EL (cell line): Measurements from ENCODE around the gene AGBL4.

ENCODE experiments used
- DNase-seq: peaks from one replicate; pipeline ENCODE4 v3.0.0-alpha.2; 2016

The AGBL4 gene

DNA sequence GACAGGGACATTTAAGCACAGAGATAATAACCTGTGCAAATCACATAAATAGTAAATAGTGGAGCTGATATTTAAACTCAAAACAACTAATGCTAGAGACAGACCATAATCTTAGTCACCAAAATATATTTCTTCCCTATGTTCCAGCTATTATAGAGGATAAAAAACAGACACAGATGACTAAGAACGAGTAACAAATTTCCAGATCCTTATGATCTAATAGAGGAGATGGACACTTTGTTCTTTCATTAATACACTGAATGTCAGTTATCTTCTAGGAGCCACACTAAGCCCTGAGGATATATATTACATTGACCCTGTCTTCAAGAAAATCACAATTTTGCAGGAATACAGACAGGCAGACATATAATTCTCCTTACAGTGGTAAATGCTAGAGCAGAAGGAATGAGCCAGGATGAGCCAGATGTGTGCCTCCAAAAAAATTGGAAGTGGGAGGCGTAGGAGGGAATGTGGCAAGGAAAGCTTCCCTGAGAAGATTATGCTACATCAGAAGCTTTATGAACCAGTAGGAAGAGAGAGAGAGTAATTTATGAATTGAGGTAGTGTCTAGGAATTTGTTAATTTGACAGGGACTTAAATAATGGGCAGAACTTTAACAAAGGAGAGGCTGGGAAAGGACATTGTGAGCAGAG is 851.7 kb downstream of the AGBL4 start:
- DNase-seq, result no peak

DNA sequence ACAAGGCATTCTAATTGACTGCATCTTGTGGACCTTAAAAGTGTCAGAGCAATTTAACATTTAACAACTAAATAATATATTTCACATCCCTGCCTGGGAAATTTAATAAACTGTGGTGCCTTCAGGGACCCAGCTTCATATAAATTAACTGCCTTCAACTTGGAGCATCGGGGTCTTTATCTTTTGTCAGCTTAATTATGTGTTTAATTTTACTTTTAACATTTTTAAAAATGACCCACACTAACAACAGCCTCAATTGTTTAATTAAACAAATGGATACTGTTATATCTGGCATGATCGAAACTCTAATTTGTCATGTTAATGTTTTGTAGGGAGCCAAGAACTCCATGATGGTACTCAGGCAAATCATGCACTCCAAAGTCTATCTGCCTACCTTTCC is 857.7 kb downstream of the AGBL4 start:
- DNase-seq, result no peak

DNA sequence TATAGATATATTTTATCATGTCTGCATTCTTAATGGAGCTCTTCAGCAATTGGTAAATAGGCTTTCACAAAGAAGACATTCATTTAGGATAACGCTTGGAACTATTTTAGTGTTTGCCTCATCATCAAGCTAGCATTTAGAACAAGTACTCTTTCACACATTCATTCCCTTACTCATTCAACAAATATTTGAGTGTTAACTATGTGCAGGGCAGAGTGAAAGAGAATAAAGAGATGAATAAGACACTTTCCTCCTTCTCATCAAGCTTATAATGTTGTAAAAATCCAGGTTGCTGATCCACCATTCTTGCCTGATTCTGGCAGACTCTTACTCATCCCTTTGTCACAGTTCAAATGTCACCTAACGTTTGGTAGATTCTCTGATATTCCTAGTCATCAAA is 860.7 kb downstream of the AGBL4 start:
- DNase-seq, result no peak

DNA sequence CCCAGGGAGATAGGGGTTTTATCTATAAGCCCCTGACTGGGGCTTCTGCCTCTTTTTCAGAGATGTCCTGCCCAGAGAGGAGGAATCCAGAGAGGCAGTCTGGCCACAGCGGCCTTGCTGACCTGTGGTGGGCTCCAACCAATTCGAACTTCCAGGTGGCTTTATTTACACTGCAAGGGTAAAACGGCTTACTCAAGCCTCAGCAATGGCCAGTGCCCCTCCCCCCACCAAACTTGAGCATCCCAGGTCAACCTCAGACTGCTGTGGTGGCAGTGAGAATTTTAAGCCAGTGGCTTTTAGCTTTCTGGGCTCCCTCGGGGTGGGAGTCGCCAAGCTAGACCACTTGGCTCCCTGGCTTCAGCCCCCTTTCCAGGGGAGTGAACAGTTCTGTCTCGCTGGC is 863.1 kb downstream of the AGBL4 start:
- no peak for DNase-seq

DNA sequence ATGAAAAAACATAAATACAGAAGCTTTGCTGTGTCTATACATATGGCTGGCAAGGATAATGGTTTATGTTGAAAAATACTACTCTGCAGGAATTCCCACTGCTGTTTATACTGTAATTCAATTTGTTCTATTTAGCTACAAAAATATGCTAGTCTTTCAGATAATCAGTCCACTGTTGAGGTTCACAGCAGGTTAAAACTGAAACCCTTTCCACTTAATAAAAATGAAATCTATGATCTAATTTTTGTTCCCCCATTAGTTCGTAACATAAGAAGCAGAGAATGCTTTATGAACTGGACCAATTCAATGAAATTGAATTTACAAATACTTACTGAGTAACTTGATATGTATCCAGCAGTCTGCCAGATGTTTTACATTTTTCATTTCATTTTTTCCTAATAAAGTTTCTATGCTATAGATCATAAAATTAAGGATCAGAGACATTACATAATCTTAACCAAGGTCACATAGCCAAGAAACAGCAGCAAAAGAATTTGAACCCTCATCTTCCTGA is 887.0 kb downstream of the AGBL4 start:
- no peak for DNase-seq

DNA sequence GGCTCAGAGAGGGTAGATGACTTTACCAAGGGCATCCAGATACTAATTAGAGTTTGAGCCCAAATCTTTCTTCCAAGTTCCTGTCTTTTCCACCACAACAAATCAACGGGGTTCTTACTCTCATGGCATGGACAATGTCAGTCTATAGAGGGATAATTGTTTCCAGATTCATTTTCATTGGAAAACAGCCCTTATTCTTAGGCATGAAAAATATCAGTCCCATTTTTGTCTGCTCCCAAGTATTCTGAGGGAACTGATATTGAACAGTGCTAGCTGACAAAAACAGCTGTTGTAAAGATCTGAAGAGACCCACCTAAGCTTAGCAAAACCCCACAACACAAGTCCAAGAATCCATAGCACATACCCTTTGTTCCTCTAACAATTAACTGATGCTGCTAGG is 898.0 kb downstream of the AGBL4 start:
- DNase-seq, result no peak

DNA sequence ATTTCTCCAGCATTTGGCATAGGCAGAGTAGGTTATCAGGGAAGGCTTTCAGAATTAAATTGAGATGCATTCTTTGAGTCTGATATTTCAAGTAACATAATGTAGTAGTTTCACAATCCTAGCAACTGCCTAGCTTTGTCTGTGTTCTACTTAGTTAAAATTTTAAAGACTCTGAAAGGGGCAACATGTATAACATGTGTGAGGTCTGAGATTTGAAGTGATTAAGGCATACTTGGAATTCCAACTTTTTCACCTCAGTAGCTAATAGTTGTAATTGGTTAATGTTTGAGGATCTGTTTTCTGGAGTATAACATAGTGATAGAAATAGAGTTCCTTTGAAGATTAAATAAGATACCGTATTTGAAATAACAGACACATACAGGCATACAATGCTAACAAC is 911.8 kb downstream of the AGBL4 start:
- DNase-seq, result no peak

DNA sequence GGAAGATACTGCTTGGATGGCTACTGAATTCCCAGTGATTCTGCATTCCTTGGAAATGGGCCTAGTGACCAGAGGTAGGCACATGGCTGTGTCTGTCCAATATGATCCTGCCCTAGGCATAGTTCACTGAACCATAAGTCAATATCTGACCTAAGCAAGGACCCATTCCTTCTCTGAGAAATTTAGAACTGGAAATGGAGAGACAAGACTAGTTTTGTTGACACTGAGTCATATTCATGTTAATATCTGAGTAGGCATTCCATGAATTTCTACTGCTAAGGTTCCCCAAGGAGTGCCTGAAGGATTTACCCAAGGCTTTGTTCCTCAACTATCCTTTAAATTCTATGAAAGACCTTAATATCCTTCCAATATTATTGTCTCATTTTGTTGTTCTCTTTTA is 917.3 kb downstream of the AGBL4 start:
- no peak for DNase-seq

DNA sequence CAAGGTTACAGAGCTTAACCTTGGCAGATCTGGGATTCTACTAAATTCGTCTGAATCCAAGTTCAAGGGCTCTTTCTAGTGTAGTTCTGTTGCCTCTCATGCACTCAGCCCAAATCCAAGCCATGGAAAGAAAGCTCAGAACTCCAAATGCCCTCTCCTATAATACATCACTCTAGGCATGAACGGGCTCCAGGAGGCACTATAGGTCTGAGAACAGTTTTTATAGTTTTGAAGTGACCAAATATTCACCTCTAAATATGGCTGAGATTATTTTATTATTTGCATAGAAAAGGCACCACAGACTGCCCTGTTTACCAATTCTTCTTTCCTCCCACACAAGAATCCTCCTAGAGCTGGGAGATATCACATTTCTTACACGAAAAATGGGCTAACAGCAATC is 919.2 kb downstream of the AGBL4 start:
- no peak for DNase-seq

DNA sequence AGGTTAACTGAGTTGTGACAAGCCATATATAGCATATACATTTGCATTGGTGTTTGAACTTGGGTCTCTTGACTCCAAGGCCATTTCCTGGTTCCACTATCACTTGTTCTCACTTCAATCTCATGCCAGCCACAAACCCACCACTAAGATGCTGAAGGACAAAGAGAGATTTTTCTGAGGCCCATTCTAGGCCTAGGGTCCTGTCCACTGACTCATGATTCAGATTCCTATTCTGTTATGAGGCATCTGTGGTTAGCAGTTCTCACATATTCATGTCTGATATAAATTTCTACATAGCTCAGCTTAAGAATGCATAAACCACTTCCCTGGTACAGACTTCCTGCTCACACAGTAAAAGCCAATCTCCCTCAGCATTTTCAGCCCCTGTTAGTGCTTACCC is 921.0 kb downstream of the AGBL4 start:
- DNase-seq, result peak; percentile 44

DNA sequence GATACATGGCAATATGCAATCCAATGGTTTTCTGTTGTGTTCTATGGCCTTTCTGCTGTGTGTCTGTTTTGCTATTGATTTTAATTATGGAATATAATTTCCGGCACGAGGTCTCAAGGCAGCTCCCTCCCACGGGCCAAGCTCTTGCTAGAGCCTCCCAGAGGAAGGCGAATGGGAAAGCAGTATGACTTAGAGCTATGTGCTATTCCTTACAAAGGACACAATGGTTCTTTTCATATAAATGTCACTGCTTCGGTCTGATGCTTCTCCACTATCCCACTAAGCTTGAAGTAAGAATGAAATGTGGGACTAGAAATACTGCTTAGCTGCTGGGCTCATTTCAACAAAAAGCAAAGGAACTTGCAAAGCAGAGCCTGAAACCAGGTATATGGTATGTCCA is 924.9 kb downstream of the AGBL4 start:
- DNase-seq, result no peak

DNA sequence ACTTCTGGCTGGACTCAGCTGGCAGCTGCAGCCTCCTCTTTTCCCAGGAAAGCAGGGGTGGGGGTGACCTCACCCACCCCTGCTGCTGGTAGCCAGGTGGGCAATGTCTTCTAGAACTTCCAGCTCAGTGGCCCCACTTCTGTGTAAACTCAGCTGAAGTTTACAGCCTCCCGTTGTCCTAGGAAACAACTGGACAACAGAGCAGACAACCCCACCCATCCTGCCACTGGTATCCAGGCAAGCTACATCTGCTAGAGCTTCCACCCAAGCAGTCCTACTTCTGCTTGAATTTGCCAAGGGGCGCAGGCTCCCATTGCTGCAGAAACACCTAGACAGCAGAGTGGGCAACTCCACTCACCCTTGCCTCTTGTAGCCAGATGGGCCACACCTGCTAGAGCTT is 937.4 kb downstream of the AGBL4 start:
- DNase-seq, result no peak

DNA sequence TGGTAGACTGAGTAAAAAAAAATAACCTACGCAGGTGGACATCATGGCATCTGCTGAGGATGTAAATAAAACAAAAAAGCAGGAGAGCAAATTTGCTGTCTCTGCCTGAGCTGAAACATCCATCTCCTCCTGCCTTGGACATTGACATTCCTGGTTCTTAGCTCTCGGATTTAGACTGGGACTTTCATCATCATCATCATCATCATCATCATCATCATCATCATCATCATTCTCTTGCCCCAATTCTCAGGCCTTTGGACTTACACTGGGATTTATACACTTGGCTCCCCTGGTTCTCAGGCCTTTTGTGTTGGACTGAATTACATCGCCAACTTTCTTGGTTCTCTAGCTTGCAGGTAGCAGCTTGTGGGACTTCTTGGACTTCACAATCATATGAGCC is 938.7 kb downstream of the AGBL4 start:
- DNase-seq, result no peak

DNA sequence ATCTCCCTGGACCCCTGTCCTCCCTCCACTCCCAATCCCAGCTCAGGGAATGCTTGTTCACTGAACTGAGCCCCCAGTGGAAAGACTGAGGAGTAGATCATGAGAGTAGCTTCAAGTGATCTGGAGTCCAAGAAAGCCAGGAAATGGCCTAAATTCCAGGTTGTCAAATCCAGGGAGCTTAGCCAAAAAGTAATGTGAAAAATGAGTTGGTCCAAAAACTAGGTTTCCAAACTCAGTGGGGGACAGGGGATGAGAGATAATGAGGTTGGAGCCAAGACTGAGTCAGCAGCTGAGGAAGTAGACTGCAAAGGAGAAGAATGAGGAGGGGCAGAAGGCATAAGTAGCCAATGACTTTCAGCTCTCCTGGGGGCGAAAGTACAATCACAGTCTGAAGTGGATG is 963.0 kb downstream of the AGBL4 start:
- DNase-seq, result peak; percentile 9

DNA sequence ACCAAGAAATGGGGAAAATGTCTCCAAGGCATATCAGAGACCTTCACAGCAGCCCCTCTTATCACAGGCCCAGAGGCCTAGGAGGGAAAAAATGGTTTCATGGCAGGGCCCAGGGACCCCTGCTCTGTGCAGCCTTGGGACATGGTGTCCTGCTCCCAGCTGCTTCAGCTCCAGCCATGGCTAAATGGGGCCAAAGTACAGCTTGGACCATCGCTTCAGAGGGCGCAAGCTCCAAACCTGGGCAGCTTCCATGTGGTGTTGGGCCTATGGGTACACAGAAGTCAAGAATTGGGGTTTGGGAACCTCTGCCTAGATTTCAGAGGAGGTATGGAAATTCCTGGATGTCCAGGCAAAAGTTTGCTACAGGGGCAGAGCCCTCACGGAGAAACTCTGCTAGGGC is 964.7 kb downstream of the AGBL4 start:
- DNase-seq, result no peak

DNA sequence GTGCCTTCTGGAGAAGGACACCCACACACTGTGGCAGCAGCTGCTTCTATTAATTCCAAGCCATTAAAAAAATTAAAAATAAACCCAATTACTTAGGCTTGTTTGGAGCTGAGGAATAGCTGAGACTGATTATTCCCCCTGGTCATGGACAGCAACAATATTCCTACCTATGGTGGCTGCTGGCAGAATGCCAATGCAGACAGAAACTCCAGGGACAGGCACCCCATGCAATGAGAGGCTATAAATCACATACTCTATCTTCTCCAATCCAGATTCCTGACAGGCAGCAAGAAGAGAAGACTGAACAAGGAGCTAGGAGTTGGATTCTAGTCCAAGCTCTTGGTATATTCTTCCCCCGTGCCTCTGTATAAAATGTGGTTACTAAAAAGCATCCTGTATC is 971.7 kb downstream of the AGBL4 start:
- DNase-seq, result no peak

DNA sequence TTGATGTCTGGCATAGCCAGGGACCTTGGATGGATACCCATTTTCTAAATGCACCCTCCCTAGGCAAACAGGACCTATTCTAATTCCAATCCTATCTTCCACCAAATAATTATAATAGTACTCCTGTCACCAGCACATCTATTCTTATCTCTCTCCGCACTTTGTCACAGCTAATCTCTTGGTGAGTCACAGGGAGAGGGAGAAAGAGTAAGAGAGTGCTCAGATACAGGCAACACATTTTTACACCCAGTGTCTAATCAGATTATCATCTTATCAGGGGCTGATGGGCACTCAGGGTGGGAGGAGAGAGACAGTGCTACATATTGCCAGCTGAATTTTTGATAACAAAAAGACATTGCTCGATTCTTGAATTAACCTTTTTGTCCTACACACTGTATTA is 972.1 kb downstream of the AGBL4 start:
- no peak for DNase-seq

DNA sequence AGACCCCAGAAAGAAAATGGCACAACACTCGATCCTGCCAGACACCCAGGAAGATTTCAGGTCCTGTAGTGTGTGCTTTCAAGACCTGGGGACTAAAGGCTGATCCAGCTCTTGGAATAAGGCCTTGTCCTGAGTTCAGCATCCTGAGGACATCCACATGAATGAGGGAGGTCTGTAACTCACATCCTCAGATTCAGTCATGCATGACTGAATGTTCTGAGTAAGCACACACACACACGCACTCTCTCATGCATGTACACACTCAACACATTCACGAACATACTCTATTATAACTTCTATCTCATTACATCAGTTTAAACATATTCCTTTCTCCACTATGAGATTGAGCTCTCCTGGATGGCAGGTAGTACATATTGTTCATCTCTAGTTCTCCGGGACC is 973.7 kb downstream of the AGBL4 start:
- no peak for DNase-seq

DNA sequence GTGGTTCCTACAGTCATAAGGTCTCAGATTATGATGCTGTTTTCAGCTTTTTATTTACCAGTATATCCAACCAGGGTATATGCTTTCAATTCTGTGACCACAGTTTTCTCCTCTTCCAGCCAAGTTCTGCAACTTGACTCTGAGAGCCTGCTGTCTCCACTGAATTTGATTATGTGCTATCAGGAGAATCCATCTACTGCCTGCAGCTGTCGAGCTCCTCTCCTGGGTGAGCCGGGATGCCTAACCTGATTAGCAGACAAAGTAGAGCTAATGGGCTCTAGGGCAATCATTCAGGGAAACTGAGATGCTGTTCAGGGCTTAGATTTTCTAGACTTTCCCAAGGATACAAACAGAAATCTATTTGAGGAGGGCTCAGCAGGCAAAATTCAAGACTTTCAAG is 975.6 kb downstream of the AGBL4 start:
- no peak for DNase-seq

DNA sequence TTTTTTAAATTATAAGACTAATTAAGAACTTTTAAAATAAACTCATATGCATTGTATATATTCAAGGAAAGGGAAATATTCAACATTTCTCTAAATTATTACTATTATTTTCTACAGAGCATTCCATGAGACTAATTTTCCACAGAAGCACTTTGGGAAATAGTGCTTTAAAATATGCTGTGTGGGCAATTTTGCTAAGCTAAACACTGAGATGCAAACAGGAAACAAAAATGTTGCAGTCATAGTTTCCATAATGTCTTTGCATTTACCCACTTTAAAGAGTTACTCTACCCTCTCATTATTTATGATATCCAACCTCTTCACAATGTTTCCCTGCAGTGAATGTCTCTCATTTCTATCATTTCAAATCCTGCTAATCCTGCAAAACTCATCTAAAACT is 977.4 kb downstream of the AGBL4 start:
- DNase-seq, result no peak

DNA sequence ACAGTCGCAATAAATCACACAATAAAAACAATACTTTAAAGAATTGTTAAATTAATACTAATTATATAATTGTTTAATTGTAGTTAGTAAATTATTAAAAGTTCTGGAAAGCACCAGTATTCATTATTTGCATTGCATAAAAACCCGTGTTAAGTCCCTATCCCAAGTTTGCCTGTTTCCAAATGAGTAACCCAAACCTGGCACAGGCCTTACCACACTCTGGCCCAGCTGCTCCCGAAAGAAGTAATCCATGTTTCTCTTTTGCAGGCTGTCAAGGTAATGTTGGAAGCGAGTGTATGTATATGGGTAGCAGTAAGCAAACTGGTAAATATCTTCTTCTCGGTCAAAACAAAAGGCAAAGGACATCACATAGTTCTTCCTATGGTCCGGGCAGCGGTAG is 978.4 kb downstream of the AGBL4 start:
- no peak for DNase-seq

DNA sequence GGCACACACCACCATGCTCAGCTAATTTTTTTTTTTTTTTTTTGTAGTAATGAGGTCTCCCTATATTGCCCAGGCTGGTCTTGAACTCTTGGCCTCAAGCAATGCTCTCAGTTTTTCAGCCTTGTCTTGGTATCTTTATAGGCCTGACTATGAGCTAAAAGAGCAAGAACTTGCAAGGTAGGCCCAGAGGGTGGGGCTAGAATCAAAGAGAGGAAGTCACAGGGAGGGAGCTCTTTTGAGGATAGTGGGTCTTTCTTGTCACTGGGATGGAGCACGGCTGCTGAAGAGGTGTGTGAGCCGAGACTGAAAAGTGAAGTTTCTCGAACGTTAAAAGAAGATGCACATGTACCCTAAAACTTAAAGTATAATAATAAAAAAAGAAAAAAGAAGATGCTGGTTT is 987.1 kb downstream of the AGBL4 start:
- DNase-seq, result no peak

DNA sequence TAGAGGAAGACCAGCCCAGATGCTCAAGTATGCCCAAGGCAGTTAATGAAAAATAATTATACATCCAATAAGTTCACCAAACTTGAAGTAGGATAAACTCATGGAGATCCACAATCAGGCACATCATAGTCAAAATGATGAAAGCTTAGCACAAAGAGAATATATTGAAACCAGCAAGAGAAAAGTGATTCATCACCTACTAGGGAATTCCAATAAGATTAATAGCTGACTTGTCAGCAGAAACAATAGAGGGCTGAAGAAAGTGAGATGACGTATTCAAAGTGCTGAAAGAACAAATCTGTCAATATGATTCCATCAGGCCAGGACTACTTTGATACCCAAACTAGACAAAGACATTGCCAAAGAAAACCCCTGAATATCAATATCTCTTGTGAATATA is 995.4 kb downstream of the AGBL4 start:
- DNase-seq, result no peak

DNA sequence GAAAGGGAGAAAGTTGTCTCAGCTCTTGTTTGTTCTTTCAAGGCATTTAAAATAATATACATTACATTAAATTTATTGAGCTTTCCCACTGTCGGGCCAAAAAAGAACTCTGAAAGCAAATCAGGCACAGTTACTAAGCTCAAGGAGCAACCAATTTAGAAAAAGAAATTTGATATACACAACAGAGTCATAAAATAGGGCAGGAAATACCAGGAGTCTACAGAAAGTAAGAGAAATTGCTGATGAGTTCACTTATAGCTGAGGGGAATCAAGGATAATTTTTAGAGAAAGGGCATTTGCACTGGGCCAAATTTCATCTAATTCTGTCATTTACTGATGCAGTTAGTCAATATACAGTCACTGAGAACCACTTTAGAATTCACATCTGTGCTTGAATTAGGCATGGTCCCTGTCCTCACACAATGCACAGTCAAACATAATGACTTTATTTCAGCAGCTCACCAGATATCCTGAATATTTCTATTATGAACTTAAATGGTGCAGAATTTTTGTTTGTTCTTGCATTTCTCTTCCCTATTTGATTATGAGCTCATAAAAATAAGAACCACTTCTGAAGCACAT is 997.4 kb downstream of the AGBL4 start:
- no peak for DNase-seq
